ENCODE data around the gene ZNF598.
A peak's percentile ranks its signal among the peaks of the same experiment; 100 is the strongest.
"Not testable (repeated sequence)": the region's sequence is repeated elsewhere in the genome, so short reads cannot be mapped to it uniquely, and the experiment has no call there.

ZNF598 gene

DNA sequence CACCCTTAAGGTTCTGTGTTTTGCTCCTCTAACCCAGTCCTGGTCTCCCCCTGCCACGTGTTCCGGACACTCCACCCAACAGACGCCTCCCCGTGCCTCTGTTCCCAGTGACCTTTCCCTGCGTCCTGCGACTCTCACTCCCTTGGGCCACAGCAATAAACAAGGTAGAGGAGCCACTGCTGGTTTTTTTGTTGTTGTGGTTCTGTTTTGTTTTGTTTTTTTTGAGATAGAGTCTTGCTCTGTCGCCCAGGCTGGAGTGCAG is 6.3 kb upstream of the ZNF598 start:
- TF ChIP-seq ZNF70 (CRISPR knock-in tag; IDR thresholded peaks at IDR 0.05) (no peak), ZNF8 (CRISPR knock-in tag; IDR thresholded peaks at IDR 0.05) (no peak), ISL1 (CRISPR knock-in tag; IDR thresholded peaks at IDR 0.05) (no peak), ESRRG (CRISPR knock-in tag; IDR thresholded peaks at IDR 0.05) (no peak)
- TF ChIP-seq, protein P1, sequence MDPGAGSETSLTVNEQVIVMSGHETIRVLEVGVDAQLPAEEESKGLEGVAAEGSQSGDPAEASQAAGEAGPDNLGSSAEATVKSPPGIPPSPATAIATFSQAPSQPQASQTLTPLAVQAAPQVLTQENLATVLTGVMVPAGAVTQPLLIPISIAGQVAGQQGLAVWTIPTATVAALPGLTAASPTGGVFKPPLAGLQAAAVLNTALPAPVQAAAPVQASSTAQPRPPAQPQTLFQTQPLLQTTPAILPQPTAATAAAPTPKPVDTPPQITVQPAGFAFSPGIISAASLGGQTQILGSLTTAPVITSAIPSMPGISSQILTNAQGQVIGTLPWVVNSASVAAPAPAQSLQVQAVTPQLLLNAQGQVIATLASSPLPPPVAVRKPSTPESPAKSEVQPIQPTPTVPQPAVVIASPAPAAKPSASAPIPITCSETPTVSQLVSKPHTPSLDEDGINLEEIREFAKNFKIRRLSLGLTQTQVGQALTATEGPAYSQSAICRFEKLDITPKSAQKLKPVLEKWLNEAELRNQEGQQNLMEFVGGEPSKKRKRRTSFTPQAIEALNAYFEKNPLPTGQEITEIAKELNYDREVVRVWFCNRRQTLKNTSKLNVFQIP (CRISPR knock-in tag; IDR thresholded peaks at IDR 0.05; ENCODE audit: borderline replicate concordance, low read depth): no peak
- ATAC-seq: no peak

DNA sequence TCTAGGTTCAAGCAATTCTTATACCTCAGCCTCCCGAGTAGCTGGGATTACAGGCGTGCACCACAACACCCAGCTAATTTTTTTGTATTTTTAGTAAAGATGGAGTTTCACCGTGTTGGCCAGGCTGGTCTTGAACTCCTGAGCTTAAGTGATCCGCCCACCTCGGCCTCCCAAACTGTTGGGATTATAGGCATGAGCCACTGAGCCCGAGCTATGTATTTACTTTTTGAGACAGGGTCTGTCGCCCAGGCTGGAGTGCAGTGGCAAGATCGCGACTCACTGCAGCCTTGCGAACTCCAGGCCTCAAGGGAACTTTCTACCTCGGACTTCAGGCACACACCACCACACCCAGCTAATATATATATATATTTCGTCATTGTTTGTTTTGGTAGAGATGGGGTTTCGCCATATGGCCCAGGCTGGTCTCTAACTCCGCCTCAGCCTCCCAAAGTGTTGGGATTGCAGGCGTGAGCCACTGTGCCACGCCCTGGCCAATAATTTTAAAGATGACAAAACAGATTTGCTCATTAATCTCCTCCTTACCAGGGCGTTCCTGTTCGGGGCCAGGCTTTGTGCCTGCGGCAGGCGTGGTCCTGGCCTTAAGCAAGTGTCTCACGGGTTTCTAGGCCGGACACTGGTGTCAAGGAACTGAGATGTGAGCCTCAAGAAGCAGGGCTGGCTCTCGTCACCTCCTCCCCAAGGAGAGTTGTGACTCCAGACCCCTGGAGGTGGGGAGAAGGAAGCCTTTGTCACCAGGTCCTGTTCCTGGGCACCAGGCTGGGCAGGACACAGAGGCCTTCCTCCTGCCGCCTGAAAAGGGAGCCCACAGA is 5.7 kb upstream of the ZNF598 start:
- ATAC-seq: no peak
- TF ChIP-seq RARB (CRISPR knock-in tag; IDR thresholded peaks at IDR 0.05): no peak
- TF ChIP-seq ESRRG (CRISPR knock-in tag; IDR thresholded peaks at IDR 0.05): no peak
- no peak for TF ChIP-seq PPARA (CRISPR knock-in tag; IDR thresholded peaks at IDR 0.05; ENCODE audit: borderline replicate concordance)
- no peak for TF ChIP-seq ZFP3 (CRISPR knock-in tag; IDR thresholded peaks at IDR 0.05)
- no peak for TF ChIP-seq ZNF565 (CRISPR knock-in tag; conservative IDR thresholded peaks at IDR 0.05; ENCODE audit: low read depth)
- TF ChIP-seq ZC3H10 (CRISPR knock-in tag; IDR thresholded peaks at IDR 0.05): no peak
- no peak for TF ChIP-seq BACH2 (CRISPR knock-in tag; IDR thresholded peaks at IDR 0.05; ENCODE audit: borderline replicate concordance)
- no peak for TF ChIP-seq ZNF70 (CRISPR knock-in tag; IDR thresholded peaks at IDR 0.05)
- no peak for TF ChIP-seq ZNF8 (CRISPR knock-in tag; IDR thresholded peaks at IDR 0.05)
- TF ChIP-seq, protein P1 (CRISPR knock-in tag; IDR thresholded peaks at IDR 0.05; ENCODE audit: borderline replicate concordance, low read depth): no peak
- TF ChIP-seq OSR1 (CRISPR knock-in tag; IDR thresholded peaks at IDR 0.05): no peak
- TF ChIP-seq ISL1 (CRISPR knock-in tag; IDR thresholded peaks at IDR 0.05): no peak
- TF ChIP-seq, protein P2, sequence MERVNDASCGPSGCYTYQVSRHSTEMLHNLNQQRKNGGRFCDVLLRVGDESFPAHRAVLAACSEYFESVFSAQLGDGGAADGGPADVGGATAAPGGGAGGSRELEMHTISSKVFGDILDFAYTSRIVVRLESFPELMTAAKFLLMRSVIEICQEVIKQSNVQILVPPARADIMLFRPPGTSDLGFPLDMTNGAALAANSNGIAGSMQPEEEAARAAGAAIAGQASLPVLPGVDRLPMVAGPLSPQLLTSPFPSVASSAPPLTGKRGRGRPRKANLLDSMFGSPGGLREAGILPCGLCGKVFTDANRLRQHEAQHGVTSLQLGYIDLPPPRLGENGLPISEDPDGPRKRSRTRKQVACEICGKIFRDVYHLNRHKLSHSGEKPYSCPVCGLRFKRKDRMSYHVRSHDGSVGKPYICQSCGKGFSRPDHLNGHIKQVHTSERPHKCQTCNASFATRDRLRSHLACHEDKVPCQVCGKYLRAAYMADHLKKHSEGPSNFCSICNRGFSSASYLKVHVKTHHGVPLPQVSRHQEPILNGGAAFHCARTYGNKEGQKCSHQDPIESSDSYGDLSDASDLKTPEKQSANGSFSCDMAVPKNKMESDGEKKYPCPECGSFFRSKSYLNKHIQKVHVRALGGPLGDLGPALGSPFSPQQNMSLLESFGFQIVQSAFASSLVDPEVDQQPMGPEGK (CRISPR knock-in tag; IDR thresholded peaks at IDR 0.05; ENCODE audit: borderline replicate concordance): no peak

DNA sequence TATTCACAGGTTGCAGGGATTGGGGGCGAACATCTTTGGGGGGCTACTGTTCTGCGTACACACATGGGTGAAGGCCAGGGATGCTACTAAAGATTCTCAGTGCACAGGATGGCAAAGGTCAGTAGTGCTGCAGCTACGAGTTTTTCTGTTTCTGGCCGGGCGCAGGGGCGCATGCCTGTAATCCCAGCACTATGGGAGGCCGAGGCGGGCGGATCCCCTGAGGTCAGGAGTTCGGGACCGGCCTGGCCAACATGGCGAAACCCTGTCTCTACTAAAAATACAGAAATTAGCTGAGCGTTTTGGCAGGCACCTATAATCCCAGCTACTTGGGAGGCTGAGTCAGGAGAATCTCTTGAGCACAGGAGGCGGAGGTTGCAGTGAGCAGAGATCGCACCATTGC is 3.9 kb upstream of the ZNF598 start:
- TF ChIP-seq GLIS3 (CRISPR knock-in tag; IDR thresholded peaks at IDR 0.05) (no peak), RARB (CRISPR knock-in tag; IDR thresholded peaks at IDR 0.05) (no peak), ZNF565 (CRISPR knock-in tag; conservative IDR thresholded peaks at IDR 0.05; ENCODE audit: low read depth) (no peak)
- ATAC-seq: no peak

DNA sequence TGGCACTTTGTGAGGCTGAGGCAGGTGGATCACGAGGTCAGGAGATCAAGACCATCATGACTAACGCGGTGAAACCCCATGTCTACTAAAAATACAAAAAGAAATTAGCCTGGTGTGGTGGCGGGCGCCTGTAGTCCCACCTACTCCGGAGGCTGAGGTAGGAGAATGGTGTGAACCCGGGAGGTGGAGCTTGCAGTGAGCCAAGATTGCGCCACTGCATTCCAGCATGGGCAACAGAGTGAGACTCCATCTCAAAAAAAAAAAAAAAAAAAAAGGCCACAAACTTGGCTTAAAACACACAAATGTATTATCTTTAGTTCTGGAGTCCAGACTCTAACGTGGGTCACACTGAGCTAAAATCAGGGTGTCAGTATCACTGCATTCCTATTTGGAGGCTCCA is 2.1 kb upstream of the ZNF598 start:
- not testable (repeated sequence) for ATAC-seq

DNA sequence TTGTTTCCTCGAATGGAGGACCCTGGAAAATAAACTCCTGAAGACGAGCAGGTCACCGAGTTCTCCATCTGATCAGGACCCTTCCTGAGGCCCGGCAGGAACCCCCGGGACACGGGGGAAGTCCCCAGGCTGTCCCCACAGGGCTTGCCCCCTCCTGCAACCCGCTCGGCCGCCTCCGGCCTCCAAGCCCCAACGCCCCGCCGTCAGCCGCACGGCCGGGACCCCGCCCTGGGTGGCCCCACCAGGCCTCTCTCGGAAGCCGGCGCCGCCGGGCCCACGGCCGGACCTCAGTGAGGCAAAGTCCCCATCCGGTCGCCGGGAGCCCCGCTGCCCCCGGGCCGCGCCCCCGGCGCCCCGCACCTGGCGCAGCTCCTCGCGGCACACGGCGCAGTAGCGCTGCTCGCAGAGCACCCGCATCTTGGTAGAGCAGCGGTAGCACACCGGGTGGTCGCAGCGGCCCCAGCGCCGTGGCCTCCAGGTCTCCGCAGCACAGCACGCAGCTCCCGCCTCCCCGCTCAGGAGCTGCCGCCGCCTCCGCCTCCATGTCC is 383 bp downstream of the ZNF598 start:
- peak; percentile 2; the same call in 2 of the 3 replicates for ATAC-seq

More for the DNA sequence above, 383 bp downstream of the ZNF598 start:
- TF ChIP-seq TCF4 (CRISPR knock-in tag; IDR thresholded peaks at IDR 0.05; ENCODE audit: borderline replicate concordance) (no peak), RARB (CRISPR knock-in tag; IDR thresholded peaks at IDR 0.05) (no peak), ISL1 (CRISPR knock-in tag; IDR thresholded peaks at IDR 0.05) (no peak)
- TF ChIP-seq, protein P3, sequence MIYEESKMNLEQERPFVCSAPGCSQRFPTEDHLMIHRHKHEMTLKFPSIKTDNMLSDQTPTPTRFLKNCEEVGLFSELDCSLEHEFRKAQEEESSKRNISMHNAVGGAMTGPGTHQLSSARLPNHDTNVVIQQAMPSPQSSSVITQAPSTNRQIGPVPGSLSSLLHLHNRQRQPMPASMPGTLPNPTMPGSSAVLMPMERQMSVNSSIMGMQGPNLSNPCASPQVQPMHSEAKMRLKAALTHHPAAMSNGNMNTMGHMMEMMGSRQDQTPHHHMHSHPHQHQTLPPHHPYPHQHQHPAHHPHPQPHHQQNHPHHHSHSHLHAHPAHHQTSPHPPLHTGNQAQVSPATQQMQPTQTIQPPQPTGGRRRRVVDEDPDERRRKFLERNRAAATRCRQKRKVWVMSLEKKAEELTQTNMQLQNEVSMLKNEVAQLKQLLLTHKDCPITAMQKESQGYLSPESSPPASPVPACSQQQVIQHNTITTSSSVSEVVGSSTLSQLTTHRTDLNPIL (CRISPR knock-in tag; IDR thresholded peaks at IDR 0.05; ENCODE audit: low read depth): no peak
- TF ChIP-seq, protein P4, sequence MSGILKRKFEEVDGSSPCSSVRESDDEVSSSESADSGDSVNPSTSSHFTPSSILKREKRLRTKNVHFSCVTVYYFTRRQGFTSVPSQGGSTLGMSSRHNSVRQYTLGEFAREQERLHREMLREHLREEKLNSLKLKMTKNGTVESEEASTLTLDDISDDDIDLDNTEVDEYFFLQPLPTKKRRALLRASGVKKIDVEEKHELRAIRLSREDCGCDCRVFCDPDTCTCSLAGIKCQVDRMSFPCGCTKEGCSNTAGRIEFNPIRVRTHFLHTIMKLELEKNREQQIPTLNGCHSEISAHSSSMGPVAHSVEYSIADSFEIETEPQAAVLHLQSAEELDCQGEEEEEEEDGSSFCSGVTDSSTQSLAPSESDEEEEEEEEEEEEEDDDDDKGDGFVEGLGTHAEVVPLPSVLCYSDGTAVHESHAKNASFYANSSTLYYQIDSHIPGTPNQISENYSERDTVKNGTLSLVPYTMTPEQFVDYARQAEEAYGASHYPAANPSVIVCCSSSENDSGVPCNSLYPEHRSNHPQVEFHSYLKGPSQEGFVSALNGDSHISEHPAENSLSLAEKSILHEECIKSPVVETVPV (CRISPR knock-in tag; IDR thresholded peaks at IDR 0.05): no peak
- TF ChIP-seq, protein P5, sequence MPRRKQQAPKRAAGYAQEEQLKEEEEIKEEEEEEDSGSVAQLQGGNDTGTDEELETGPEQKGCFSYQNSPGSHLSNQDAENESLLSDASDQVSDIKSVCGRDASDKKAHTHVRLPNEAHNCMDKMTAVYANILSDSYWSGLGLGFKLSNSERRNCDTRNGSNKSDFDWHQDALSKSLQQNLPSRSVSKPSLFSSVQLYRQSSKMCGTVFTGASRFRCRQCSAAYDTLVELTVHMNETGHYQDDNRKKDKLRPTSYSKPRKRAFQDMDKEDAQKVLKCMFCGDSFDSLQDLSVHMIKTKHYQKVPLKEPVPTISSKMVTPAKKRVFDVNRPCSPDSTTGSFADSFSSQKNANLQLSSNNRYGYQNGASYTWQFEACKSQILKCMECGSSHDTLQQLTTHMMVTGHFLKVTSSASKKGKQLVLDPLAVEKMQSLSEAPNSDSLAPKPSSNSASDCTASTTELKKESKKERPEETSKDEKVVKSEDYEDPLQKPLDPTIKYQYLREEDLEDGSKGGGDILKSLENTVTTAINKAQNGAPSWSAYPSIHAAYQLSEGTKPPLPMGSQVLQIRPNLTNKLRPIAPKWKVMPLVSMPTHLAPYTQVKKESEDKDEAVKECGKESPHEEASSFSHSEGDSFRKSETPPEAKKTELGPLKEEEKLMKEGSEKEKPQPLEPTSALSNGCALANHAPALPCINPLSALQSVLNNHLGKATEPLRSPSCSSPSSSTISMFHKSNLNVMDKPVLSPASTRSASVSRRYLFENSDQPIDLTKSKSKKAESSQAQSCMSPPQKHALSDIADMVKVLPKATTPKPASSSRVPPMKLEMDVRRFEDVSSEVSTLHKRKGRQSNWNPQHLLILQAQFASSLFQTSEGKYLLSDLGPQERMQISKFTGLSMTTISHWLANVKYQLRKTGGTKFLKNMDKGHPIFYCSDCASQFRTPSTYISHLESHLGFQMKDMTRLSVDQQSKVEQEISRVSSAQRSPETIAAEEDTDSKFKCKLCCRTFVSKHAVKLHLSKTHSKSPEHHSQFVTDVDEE (CRISPR knock-in tag; IDR thresholded peaks at IDR 0.05): no peak
